ENCODE measurements around the gene TAOK1. TPM values are rescaled to one million over a fixed set of nuclear protein-coding genes. Genes with fewer than 3 reads are reported as not detected.

The TAOK1 gene
- total and polyA plus RNA-seq, 2 donors (not counting 1 experiment from before 2014, with no cell fraction given) = 9.8 to 80.7 TPM

DNA sequence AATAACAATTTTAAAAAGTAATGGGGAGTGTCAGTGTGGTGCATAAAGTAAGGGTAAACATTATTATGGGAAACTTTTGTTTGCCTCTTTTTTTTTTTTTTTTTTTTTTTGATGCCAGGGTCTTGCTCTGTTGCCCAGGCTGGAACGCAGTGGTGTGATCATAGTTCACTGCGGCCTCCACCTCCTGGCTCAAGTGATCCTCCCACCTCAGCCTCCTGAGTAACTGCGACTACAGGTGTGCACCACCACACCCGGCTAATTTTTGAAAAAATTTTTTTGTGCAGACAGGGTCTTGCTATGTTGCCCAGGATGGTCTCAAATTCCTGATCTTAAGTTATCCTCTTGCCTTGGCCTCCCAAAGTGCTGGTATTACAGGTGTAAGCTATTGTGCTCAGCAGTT lies 10.7 kb downstream of the TAOK1 start:
- H3K79me2 ChIP-seq (ENCODE audit: control insufficient read depth, insufficient read depth, low read length) = peaks cover 97% of the 10 kb centered on the region
- no peak overlapping the region for H2AFZ ChIP-seq (ENCODE audit: insufficient read depth, low read depth, low read length, poor library complexity, severe bottlenecking)
- H3K9ac ChIP-seq (ENCODE audit: low read length) = no peak overlapping the region
- intact Hi-C loops (cut with micrococcal nuclease) = no loop called here
- peaks cover 65% of the 10 kb centered on the region for H4K20me1 ChIP-seq (ENCODE audit: control insufficient read depth, insufficient read depth, low read length, poor library complexity, severe bottlenecking)
- 93% methylated on average over 3 of the region's 4 CpGs for WGBS (ENCODE audit: insufficient coverage)
- peaks cover 0 to 3% of the 10 kb centered on the region in 2 donors for H3K4me1 ChIP-seq (ENCODE audit: control insufficient read depth in 2 of 2, insufficient read depth in 2 of 2, low read length in 2 of 2)
- peaks cover 3 to 19% of the 10 kb centered on the region in 2 experiments for H3K36me3 ChIP-seq (replicated peaks in 1 of 2; ENCODE audit: control extremely low read depth in 1 of 2, control insufficient read depth in 1 of 2, extremely low read depth in 1 of 2, insufficient read depth in 2 of 2, low read length in 1 of 2)
- no peaks in the 10 kb centered on the region for H3K9me3 ChIP-seq (ENCODE audit: control extremely low read depth in 1 of 3, control insufficient read depth in 2 of 3, insufficient read depth in 1 of 3, low read length in 2 of 3)
- peaks cover 15% of the 10 kb centered on the region for H3K4me1 Mint-ChIP-seq
- ChIA-PET CTCF (interaction anchor here (1.6 kb wide), 1 partner anchor 31 kb away, joined by 6 read pairs; no protein-coding TSS in a partner anchor), POLR2A (interaction anchor here (0.7 kb wide), 1 partner anchor 158 kb away, joined by 6 read pairs; no protein-coding TSS in a partner anchor)
- no peak overlapping the region for H3K4me3 ChIP-seq (ENCODE audit: control extremely low read depth in 1 of 5, extremely low read depth in 1 of 5, insufficient read depth in 1 of 5, low read depth in 2 of 5, low read length in 4 of 5)
- H3K4me2 ChIP-seq (replicated peaks; ENCODE audit: low read depth, low read length, poor library complexity, severe bottlenecking) = no peak overlapping the region
- no peak overlapping the region for H3K27ac Mint-ChIP-seq
- no peaks in the 10 kb centered on the region for H3K27me3 ChIP-seq (replicated peaks in 1 of 4; ENCODE audit: control extremely low read depth in 1 of 4, control insufficient read depth in 3 of 4, insufficient read depth in 4 of 4, low read length in 3 of 4)
- ATAC-seq (ENCODE audit: low read depth) = no peak
- no peaks in the 10 kb centered on the region for H3K9me3 Mint-ChIP-seq (ENCODE audit: insufficient read depth)
- no peak for TF ChIP-seq EZH2 (IDR thresholded peaks at IDR 0.05; ENCODE audit: borderline replicate concordance, insufficient read depth, low read depth, low read length, poor library complexity, severe bottlenecking)
- TF ChIP-seq, protein P1, sequence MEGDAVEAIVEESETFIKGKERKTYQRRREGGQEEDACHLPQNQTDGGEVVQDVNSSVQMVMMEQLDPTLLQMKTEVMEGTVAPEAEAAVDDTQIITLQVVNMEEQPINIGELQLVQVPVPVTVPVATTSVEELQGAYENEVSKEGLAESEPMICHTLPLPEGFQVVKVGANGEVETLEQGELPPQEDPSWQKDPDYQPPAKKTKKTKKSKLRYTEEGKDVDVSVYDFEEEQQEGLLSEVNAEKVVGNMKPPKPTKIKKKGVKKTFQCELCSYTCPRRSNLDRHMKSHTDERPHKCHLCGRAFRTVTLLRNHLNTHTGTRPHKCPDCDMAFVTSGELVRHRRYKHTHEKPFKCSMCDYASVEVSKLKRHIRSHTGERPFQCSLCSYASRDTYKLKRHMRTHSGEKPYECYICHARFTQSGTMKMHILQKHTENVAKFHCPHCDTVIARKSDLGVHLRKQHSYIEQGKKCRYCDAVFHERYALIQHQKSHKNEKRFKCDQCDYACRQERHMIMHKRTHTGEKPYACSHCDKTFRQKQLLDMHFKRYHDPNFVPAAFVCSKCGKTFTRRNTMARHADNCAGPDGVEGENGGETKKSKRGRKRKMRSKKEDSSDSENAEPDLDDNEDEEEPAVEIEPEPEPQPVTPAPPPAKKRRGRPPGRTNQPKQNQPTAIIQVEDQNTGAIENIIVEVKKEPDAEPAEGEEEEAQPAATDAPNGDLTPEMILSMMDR (IDR thresholded peaks at IDR 0.05) = no peak
- H3K27me3 Mint-ChIP-seq = no peaks in the 10 kb centered on the region
- no peak for DNase-seq
- no peak overlapping the region for H3K27ac ChIP-seq (ENCODE audit: low read length in 2 of 2)
- H3K4me3 Mint-ChIP-seq = no peak overlapping the region

DNA sequence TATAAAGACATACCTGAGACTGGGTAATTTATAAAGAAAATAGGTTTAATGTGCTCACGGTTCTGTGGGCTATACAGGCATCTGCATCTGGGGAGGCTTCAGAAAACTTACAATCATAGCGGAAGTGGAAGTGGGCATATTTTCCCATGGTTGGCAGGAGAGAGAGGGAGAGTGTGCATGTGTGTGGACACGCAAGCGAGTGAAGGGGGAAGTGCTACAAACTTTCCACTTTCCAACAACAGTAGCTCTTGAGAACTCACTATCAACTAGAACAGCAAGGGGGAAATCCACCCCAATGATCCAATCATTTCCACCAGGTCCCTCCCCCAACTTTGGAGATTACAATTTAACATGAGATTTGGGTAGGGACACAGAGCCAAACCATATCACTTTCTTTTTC lies 11.1 kb downstream of the TAOK1 start:
- H3K27ac Mint-ChIP-seq = no peak overlapping the region

More for the DNA sequence above, 11.1 kb downstream of the TAOK1 start:
- Mint-ChIP-seq H3K4me3 (no peak overlapping the region), H3K9me3 (ENCODE audit: insufficient read depth) (no peaks in the 10 kb centered on the region), H3K27me3 (no peaks in the 10 kb centered on the region), H3K4me1 (peaks cover 15% of the 10 kb centered on the region)
- H3K4me2 ChIP-seq (replicated peaks; ENCODE audit: low read depth, low read length, poor library complexity, severe bottlenecking) = no peak overlapping the region
- H3K4me3 ChIP-seq (ENCODE audit: control extremely low read depth in 1 of 5, extremely low read depth in 1 of 5, insufficient read depth in 1 of 5, low read depth in 2 of 5, low read length in 4 of 5) = no peak overlapping the region
- peaks cover 2 to 20% of the 10 kb centered on the region in 2 experiments for H3K36me3 ChIP-seq (replicated peaks in 1 of 2; ENCODE audit: control extremely low read depth in 1 of 2, control insufficient read depth in 1 of 2, extremely low read depth in 1 of 2, insufficient read depth in 2 of 2, low read length in 1 of 2)
- peaks cover 69% of the 10 kb centered on the region for H4K20me1 ChIP-seq (ENCODE audit: control insufficient read depth, insufficient read depth, low read length, poor library complexity, severe bottlenecking)
- no peak overlapping the region for H3K9ac ChIP-seq (ENCODE audit: low read length)
- ChIA-PET CTCF (interaction anchor here (1.6 kb wide), 1 partner anchor 32 kb away, joined by 6 read pairs; no protein-coding TSS in a partner anchor), POLR2A (no interaction called here)
- peaks cover 97% of the 10 kb centered on the region for H3K79me2 ChIP-seq (ENCODE audit: control insufficient read depth, insufficient read depth, low read length)
- H3K4me1 ChIP-seq (ENCODE audit: control insufficient read depth in 2 of 2, insufficient read depth in 2 of 2, low read length in 2 of 2) = peaks cover 0 to 3% of the 10 kb centered on the region in 2 donors
- TF ChIP-seq EZH2 (IDR thresholded peaks at IDR 0.05; ENCODE audit: borderline replicate concordance, insufficient read depth, low read depth, low read length, poor library complexity, severe bottlenecking) = no peak
- TF ChIP-seq, protein P1 (IDR thresholded peaks at IDR 0.05) = no peak
- no peak overlapping the region for H3K27ac ChIP-seq (ENCODE audit: low read length in 2 of 2)
- H2AFZ ChIP-seq (ENCODE audit: insufficient read depth, low read depth, low read length, poor library complexity, severe bottlenecking) = no peak overlapping the region
- ATAC-seq (ENCODE audit: low read depth) (no peak), DNase-seq (no peak)
- intact Hi-C loops (cut with micrococcal nuclease) = no loop called here
- H3K27me3 ChIP-seq (replicated peaks in 1 of 4; ENCODE audit: control extremely low read depth in 1 of 4, control insufficient read depth in 3 of 4, insufficient read depth in 4 of 4, low read length in 3 of 4) = no peaks in the 10 kb centered on the region
- no CpG with 5 or more reads among the region's 4 CpGs for WGBS (ENCODE audit: insufficient coverage)
- no peaks in the 10 kb centered on the region for H3K9me3 ChIP-seq (ENCODE audit: control extremely low read depth in 1 of 3, control insufficient read depth in 2 of 3, insufficient read depth in 1 of 3, low read length in 2 of 3)

All from B cell (primary cell).